GM18861 (cell line): ENCODE measurements around the gene ZNF628.
"Not testable (repeated sequence)": the region's sequence is repeated elsewhere in the genome, so short reads cannot be mapped to it uniquely, and the experiment has no call there.

Experiments used
- ATAC-seq: cut with Tn5 transposase; IDR thresholded peaks from one replicate; pipeline ENCODE4 v1.9.1; 2021; ENCODE audit not compliant: unreplicated experiment

The ZNF628 gene

DNA sequence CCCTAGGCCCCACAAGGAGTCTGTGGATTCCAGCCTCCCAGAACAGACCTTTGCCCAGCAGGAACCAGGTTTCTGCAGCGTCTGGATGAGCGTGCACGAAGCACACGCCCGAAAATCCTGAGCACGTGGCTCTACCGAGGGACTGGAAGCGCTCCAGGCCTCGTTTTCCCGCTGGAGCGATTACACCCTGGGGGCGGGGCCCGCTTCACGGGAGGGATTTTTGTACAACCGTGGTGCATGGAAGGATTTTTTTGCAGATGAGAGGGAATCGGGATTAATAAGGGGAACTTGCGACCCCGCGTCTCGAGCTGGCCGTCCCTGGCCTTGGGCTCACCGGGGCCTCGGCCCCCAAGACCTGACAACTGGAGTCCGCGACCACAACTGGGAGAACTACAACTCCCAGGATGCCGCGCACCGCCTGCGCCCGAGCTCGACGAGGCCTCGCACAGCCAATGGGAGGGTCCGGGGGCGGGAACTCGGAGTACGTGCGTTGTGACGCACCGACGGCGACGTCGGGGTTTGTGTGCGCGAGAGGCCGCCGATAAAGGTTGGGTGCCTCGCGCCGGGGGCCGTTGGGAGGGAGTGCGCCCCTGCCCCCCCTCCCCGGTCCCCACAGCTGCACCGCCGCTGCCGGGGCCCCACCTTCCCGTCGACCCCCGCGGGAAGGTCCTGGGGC lies at the start of gene ZNF628:
Gene ZNF628, plus strand, starts transcription at position 518 of the 676 bp plus-strand sequence. CDS start 3,294 bp downstream, outside the sequence.
- ATAC-seq: peak; percentile 82

- no peak for ATAC-seq
Measured at GRCh38 chr19:55431183-55431582, 45.2 kb upstream of the ZNF628 start.

DNA sequence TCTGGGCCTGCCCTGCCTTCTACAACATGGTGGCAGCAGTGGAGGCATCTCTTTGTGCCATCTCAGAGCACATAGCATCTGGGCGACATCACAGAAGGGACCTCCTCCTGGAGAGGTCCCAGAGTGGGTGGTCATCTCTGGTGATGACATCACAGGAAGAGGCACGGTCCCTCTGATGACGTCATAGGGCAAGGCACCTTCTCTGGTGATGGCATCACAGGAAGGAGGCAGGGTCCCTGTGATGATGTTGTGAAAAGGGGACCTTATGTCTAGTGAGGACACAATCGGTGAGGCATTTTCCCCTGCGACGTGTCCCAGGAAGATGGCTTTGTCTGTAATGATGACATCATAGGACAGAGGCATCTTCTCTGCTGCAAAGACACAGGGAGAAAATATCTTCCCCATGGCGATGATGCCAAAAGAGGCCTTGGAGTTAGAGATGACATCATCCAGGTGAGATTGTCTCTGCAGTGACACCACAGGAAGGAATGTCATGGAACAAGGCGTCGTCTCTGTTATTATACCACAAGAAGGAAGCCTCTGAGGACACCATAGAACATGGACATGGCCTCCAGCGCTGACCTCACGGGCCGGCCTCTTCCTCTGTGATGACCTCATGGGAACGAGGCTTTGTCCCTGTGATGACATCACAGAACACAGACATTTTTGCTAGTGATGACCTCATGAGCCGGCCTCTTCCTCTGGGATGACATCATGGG lies 44.0 kb upstream of the ZNF628 start:
- no peak for ATAC-seq

DNA sequence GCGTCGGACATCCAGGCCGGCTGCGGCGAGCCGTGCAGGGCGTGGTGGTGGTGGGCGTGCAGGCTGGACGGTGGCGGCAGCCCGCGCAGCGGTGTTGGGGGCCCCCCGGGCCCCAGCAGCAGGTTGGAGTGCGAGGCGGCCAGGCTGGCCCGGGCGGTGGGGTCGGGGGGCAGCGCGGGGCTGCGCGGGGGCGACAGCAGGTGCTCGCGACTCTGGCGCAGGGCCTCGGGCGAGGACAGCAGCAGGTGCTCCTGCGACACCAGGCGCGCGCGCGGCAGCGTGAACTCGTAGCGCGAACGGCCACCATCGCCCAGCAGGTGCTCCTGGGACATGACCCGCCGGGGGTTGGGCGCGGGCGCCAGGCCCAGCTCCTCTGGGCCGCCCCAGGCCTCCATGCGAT lies 43.1 kb upstream of the ZNF628 start:
- no peak for ATAC-seq

DNA sequence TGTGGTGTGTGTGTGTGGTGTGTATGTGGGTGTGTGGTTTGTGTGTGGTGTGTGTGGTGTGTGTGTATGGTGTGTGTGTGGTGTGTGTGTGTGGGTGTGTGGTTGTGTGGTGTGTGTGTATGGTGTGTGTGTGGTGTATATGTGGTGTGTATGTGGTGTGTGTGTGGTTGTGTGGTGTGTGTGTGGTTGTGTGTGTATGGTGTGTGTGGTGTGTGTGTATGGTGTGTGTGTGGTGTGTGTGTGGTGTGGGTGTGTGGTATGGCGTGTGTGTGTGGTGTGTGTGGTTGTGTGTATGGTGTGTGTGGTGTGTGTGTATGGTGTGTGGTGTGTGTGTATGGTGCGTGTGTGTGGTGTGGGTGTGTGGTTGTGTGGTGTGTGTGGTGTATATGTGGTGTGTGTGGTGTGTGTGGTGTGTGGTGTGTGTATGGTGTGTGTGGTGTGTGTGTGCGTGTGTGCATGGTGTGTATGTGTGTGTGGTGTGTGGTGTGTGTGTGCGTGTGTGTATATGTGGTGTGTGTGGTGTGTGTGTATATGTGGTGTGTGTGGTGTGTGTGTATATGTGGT lies 42.0 kb upstream of the ZNF628 start:
- ATAC-seq: no peak

GRCh38 chr19:55435020-55435419 lies 41.4 kb upstream of the ZNF628 start:
- ATAC-seq: no peak

GRCh38 chr19:55436847-55437246 lies 39.6 kb upstream of the ZNF628 start:
- no peak for ATAC-seq

- ATAC-seq: no peak
Measured at GRCh38 chr19:55437410-55437809, 39.0 kb upstream of the ZNF628 start.

DNA sequence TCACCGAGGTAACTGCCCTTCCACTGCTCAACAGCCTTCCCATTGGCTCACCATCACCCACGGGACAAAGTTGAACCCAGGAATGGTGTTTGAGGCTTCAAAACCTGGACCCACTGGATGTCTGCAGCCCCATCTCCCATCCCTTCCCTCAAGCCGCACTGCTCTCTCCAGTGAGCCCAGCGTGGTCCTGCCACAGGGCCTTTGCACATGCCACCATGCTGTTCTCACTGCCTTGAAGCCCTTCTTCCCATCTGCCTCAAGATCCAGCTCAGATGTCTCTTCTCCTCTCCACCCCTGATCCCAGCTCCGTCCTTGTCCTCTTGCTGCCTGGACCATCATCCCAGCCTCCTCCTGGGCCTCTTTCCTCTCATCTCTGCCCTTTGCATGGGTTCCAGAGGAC lies 37.4 kb upstream of the ZNF628 start:
- no peak for ATAC-seq

DNA sequence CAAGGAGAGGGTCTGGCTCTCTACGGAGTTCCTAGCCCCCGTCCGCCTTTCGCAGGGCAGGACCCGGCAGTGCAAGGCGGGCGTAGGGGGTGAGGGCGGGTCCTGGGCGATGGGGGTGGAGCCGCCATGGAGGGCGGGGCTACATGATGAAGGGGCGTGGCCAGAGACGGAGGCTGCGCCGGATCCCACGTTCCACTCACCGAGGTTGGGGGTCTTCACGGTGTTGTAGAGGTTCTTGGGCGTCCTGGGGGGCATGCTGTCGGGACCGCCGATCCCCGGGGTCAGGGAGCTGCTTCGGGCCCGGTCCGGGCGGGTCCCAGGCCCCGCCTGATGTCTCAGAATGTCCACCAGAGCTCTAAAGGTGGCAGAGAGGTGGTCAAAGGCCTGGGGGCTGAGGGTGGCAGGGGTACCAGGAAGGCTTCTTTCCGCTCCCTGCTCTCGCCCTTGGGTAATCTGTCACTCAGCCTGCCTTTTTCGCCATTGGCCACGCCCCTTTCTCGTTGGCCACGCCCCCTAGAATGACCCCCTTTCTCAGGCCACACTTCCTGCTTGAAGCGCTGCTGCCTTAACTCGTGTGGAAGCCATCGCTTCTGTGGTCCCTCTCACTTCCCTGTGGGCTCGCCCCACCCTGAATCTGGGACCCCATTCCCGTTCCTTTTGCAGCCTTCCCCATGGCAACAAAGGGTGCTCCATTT lies 35.9 kb upstream of the ZNF628 start:
- no peak for ATAC-seq

DNA sequence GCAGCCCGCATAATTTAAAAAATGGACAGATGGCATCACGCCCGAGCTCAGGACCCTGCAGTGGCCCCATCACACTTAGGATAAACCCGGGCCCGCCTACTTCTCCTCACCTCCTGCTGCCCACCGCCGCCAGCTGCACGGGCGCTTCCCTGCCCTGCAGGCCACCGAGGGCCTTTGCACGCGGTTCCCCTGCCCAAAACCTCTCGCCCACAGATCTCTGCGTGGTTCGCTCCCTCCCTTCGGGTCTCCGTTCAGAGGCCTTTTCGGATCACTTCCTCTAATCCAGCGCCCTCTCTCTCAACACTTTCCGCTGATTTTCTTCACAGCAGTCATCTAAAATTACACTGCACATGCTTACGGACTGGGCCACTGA lies 35.1 kb upstream of the ZNF628 start:
- no peak for ATAC-seq

- ATAC-seq: no peak
Measured at GRCh38 chr19:55441692-55442321, 34.6 kb upstream of the ZNF628 start.

DNA sequence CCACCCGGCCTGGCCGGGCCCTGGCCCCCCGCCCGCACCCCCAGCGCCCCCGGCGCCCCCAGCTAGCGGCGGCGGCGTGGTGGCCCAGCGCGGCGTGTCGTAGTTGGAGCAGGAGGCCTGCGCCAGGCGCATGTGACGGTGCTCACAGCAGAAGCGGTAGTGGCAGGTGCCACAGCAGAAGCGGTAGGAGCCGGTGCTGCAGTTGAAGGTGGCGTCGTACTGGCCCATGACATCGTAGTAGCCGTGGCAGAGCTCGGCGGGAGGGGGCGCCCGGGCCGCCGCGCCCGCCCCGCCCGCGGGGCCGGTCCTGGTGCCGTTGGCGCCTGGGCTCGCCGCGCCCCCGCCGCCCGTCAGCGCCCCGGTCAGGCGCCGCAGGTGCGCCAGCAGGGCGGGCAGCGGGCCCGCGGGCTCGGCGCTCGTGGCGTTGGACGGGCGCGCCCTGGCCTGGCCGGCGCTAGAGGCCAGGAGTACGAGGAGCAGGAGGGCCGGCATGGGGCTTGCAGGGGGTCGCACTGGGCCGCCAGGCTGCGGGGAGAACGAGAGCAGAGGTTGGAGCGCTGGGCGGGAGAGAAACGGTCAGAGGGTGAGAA lies 34.0 kb upstream of the ZNF628 start:
- no peak for ATAC-seq

GRCh38 chr19:55443045-55443823 lies 33.2 kb upstream of the ZNF628 start, which contains the start of gene SHISA7:
Gene SHISA7 (minus strand): TSS chr19:55443300. CDS start chr19:55442863, 437 bp downstream.
- no peak for ATAC-seq

DNA sequence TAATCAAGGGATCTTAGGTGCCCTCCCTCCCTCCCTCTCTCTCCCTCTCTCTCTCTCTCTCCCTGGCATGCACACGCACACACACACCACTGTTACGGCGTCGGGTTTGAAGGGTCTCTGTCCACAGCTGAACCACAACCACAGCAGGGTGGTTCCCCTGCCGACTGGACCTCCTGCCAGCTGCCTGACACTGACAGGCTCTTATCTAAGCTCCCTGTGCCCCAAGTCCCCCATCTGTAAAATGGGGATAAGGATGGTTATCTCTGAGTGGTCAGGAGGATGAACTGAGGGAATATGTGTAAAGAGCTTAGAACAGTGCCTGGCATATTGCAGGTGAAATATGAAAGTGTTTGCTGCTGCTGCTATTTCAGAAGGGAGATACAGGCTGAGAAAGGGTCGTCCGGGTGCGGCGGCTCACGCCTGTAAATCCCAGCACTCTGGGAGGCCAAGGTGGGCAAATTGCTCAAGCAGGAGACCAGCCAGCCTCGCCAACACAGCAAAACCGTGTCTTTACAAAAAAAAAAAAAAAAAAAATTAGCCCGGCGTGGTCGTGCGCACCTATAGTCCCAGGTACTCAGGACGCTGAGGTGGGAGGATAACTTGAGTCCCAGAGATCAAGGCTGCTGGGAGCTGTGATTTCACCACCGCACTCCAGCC lies 32.5 kb upstream of the ZNF628 start:
- ATAC-seq: no peak

DNA sequence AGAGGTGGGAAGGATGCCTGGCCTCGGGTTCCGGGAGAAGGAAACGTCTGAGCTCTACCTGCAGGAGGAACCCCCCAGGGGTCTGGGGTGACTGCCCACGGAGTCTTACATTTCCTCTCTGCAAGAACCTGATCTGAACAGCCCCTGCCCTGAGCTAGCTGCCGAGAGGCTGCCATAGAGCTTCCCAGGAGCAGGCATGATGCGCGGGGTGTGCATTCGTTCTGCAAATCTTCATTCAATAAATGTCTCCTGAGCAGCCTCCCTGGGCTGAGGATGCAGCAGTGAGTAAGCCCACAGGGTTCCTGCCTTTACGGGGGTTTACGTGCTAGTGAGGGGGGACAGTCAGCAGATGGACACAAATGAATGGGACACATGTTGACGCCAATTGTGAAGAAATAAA lies 31.8 kb upstream of the ZNF628 start:
- ATAC-seq: no peak

- no peak for ATAC-seq
Measured at GRCh38 chr19:55446060-55446459, 30.4 kb upstream of the ZNF628 start.

DNA sequence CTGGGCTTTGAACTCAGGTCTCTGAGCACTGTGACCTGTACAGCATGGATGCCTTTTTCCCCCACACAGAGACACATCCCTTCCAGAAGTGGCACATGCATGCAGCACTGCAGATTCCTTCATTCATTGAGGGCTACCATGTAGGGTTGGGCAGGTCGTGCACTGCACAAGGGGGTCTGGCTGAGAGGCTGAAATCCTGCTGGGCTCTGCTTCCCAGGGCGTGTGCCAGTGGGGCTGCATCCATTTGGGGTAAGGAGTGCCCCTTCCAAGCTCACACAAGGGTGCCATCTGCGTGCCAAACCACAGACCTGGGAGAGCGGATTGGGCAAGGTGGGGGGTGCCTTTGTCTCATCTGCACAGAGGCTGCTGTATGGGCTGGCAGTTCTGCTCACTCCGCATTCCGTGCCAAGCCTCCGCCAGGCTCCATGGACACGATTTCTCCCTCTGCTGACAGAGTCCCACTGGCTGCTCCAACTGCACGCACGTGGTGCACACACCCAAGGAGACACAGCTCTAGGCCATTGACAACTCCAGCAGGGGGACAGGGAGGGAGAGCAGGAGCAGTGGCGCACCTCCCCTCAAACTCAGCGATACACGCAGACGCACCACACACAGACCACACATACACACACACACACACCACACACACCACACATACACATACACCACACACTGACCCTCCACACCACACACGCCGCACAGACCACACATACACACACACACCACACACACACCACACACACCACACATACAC lies 28.8 kb upstream of the ZNF628 start:
- ATAC-seq: no peak

DNA sequence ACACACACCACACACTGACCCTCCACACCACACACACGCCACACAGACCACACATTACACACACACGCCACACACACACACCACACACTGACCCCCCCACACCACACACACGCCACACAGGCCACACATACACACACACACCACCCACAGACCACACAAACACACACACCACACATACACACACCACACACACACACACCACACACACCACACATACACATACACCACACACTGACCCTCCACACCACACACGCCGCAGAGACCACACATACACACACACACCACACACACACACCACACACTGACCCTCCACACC lies 28.3 kb upstream of the ZNF628 start:
- ATAC-seq: not testable (repeated sequence)
